Skeletal muscle cell (primary cell): Measurements from ENCODE around the gene PI4KA.
A peak's percentile ranks its signal among the peaks of the same experiment; 100 is the strongest.
"Not testable (repeated sequence)": the region's sequence is repeated elsewhere in the genome, so short reads cannot be mapped to it uniquely, and the experiment has no call there.

Experiments used
- DNase-seq: peaks from one replicate; pipeline ENCODE4 v3.0.0-alpha.2; 2010; ENCODE audit warnings: low read depth
- H3K4me3 ChIP-seq: 2 replicates; pipeline ENCODE4 v1.5.1; 2011; ENCODE audit warnings: low read depth, mild to moderate bottlenecking, control low read depth, low read length, moderate library complexity

PI4KA gene

DNA sequence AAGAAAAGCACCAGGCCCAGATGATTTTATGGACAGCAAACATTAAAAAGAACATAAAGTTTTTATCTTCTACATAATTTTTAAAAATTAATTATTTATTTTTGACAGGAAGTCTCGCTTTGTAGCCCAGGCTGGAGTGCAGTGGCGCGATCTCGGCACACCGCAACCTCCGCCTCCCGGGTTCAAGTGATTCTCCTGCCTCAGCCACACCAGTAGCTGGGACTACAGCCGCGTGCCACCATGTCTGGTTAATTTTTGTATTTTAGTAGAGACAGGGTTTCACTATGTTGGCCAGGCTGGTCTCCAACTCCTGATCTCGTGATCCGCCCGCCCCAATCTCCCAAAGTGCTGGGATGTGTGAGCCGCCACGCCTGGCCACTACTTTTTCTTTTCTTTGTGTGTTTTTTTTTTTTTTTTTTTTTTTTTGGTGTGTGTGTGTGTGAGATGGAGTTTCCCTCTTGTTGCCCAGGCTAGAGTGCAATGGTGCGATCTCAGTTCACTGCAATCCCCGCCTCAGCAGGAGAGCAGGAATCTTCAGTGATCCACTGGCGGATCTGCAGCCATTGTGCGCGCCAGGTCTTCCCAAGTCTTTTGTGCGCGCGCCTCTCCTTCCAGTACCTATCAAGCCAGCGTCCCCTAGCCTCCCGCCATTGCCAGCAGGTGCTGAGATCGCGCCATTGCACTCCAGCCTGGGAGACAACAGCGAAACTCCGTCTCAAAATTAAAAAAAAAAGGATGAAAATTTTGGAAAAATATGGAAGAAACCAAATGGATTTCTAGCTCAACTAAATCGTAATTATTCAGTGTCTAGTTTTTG is 171.0 kb downstream of the PI4KA start:
- DNase-seq, H3K4me3 ChIP-seq: not testable (repeated sequence)

DNA sequence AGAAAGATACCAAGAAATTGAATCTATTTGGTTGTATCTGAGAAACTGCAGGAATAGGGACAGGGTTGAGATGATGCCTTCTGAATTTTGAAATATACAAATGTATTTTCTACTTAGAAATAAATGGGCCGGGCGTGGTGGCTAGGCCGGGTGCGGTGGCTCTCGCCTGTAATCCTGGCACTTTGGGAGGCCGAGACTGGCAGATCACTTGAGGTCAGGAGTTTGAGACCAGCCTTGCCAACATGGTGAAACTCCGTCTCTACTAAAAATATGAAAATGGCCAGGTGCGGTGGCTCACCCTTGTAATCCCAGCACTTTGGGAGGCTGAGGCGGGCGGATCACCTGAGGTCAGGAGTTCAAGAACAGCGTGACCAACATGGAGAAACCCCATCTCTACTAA is 172.8 kb downstream of the PI4KA start:
- not testable (repeated sequence) for DNase-seq, H3K4me3 ChIP-seq

GRCh38 chr22:20678792-20679435 is 179.7 kb downstream of the PI4KA start:
- not testable (repeated sequence) for DNase-seq, H3K4me3 ChIP-seq

DNA sequence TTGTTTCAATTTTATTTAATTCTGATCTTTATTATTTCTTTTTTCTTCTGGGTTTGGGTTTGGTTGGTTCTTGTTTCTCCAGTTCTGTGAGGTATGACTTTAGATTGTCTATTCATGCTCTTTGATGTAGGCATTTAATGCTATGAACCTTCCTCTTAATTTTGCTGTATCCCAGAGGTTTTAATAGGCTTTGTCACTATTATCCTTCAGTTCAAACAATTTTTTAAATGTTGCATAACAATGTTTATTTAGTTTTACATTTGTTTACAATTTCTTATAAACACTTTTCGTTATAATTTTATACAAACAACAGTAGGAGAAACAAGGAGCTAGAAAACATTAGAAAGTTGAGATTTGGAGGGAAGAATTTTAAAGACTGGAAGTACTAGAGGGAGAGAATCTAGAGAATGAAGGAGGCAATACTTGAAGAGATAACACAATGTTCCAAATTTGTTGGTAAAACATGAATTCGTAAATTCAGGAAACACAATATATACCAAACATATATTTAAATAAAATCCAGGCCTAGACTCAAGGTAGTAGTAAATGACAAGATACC is 180.8 kb downstream of the PI4KA start:
- no peak for DNase-seq
- H3K4me3 ChIP-seq = no peak overlapping the region

DNA sequence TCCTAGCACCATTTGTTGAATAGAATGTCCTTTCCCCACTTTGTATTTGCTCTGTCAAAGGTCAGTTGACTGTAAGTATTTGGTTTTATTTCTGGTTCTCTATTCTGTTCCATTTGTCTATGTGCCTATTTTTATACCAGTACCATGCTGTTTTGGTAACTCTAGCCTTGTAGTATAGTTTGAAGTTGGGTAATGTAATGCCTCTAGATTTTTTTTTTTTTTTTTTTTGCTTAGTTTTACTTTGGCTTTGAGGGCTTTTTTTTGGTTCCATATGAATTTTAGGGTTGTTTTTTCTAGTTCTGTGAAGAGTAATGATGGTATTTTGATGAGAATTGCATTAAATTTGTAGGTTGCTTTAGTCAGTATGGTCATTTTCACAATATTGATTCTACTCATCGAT is 183.0 kb downstream of the PI4KA start:
- not testable (repeated sequence) for H3K4me3 ChIP-seq, DNase-seq

DNA sequence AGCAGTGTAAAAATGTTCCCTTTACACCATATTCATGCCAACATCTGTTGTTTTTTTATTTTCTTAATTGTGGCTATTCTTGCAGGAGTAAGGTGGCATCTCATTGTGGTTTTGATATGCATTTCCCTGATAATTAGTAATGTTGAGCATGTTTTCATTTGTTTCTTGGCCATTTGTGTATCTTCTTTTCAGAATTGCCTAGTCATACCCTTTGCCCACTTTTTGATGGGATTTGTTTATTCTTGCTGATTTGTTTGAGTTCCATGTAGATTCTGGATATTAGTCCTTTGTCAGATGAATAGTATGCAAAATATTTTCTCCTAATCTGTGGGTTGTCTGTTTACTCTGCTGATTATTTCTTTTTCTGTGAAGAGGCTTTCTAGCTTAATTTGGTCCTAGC is 183.6 kb downstream of the PI4KA start:
- no peak overlapping the region for H3K4me3 ChIP-seq
- DNase-seq = no peak

DNA sequence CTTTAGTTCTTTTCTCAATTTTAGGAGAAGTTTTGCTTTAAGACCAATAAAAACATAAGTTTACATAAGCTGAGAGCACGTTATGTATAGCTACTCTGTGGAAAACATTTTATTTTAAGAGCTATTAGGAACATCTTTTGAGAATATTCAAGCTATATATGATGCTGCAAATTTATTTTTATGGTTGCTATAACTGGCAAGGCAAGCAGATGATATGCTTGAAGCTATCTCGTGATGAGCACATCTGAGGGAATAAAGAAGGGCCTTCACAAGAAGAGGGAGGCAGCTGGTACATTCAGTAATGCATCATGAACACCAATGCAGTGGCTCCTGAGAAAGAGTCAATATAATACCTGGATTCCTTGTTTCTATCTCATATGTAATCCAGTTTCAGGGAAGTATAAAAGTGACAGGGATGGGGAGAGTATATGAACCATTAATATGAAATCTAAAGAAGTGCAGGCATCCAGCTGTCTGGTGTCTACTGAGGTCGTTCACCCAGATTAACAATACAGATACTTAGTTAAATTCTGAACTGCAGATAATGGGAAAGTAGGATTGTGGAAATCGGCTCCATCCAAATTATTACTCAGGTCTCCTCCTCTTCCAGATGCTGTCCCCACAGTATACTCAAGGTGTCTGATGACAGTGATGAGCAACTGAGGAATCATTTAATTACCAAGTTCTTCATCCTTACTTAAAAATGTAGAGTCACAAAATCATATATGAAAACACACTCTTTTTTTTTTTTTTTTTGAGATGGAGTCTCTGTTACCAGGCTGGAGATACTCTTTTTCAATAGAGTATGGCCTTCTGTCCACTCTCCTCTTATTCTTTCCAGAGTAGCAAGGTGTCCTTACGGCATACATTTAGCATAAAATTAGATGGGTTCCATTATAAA is 185.1 kb downstream of the PI4KA start:
- H3K4me3 ChIP-seq = no peak overlapping the region
- DNase-seq = no peak

DNA sequence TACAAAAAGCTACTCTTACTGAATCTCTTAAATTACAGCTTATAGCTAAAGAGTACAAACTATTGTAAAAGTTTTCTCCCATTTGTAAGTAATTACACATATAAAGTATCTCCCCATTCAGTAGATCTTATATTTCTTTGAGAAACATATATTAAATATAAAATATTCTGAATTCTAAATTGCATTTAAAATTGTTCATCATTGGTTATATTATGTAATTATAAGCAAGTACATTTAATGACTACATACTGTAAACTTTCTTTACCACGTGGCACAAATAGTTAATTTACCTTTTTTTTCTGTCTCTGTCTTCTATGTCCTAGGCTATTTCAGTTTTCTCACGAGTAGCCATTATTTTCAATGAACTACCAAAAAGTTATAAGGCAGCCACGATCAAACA is 185.9 kb downstream of the PI4KA start:
- no peak overlapping the region for H3K4me3 ChIP-seq

DNA sequence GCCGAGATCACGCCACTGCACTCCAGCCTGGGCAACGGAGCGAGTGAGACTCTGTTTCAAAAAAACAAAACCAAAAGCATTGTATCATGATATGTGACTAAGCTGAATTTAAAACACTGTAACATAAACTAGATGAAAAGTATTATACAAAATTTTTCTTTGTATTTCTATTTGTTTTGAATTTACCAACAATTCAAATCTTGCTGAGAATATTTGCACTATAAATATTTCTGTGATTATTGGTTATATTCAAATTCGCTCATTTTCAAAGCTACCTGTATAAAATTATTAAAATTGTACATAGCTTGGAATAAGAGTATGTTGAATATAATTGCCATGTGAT is 186.6 kb downstream of the PI4KA start:
- no peak overlapping the region for H3K4me3 ChIP-seq
- no peak for DNase-seq

More for the DNA sequence above, 185.9 kb downstream of the PI4KA start:
- DNase-seq = no peak

DNA sequence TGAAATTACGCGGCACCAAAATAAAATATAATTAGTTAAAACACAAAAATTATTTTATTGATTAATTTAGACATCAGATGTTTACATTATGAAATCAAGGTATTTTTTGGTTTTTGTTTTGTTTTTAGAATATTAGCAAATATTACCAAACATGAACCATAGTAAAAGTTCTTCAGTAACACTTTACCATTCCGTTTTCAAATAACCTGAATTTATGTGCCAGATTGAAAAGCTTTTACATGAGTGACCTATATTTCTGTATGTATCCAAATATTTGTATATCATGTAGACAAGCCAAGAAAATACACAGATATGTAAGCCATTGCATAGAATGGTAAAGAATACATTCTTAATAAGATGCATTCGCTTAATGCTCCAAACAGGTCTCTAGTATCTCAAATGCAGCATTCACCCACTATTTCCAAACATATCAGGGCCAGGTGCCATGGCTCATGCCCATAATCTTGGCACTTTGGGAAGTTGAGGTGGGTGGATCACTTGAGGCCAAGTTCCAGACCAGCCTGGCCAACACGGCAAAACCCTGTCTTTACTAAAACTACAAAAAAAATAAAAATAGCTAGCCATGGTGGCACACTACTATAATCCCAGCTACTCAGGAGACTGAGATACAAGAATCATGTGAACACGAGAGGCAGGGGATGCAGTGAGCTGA is 187.1 kb downstream of the PI4KA start:
- no peak for DNase-seq

DNA sequence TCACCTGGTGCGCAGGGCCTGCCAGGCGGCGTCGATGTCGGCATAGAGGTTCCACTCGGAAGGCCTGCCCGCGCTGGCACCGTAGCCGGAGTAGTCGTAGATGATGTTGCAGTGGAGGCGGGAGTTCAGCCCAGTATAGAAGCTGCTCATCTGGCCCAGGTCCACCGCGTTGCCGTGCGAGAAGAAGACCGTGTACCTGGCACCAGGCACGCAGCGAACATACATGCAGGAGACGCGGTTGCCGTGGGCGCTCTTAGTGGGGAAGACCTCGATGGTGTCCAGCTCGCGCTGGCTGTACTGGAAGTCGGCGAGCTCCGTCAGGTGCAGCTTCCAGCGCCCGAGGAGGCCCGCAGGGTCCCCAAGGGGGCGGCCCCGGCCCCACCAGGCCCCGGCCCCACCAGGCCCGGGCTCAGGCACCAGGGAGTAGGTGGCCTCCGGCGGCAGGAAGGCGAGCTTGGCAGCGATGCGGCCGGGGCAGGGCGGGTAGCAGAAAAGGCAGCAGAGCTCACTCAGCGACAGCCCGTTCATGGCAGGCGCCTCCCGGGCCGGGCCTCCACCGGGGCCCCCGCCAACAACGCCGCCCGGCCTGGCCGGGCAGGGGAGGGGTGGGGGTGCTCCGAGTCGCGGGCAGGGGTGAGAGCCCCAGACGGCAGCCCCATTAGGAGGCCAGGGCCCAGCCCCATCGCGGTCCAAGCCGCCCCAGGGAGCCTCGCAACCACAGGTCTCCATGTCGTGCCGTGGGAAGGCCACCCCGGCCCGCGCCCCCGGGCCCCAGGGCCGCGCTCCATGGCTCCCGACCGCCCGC is 188.0 kb downstream of the PI4KA start:
- DNase-seq = not testable (repeated sequence)
- H3K4me3 ChIP-seq = peak overlapping the region; percentile 18

More for the DNA sequence above, 187.1 kb downstream of the PI4KA start:
- H3K4me3 ChIP-seq = no peak overlapping the region

DNA sequence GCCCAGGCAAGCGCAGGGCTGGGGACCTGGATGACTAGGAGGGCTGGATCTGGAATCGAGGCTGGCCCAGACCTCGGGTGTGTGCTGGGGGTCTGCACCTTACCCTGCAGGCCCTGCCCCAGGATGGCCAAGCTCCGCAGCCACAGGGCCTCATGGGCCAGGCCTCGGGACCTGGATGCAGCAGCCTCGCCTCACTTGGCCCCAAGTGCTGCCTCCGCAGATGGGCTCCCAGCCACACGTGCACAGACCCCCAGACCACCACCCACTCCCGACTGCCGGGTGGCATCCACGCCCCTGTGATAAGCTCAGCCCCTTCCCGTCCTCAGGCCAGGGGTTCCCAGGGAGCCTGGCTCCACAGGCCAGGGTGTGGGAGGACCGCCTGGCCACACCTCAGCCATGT is 188.7 kb downstream of the PI4KA start:
- DNase-seq, H3K4me3 ChIP-seq: not testable (repeated sequence)

DNA sequence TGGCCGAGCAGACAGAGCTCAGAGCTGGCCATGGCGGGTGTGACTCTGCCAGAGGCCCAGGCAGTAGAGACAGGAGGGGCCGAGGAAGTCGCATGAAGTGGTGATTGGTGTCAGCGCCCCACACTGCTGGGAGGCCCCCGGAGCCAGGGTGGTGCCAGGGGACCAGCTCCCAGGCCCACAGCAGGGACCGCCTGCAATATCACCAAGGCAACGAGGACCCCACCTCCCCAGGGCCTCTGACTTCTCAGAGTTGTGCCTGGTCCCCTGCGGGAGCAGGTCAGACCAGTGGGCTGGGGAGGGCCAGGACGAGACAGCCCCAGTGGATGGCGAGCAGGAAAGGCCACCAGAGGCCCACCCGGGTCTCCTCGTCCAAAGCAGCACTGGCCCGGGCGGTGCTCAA is 189.1 kb downstream of the PI4KA start:
- H3K4me3 ChIP-seq, DNase-seq: not testable (repeated sequence)

- not testable (repeated sequence) for DNase-seq, H3K4me3 ChIP-seq
These were observed 189.8 kb downstream of the PI4KA start for GRCh38 chr22:20668769-20669168.

DNA sequence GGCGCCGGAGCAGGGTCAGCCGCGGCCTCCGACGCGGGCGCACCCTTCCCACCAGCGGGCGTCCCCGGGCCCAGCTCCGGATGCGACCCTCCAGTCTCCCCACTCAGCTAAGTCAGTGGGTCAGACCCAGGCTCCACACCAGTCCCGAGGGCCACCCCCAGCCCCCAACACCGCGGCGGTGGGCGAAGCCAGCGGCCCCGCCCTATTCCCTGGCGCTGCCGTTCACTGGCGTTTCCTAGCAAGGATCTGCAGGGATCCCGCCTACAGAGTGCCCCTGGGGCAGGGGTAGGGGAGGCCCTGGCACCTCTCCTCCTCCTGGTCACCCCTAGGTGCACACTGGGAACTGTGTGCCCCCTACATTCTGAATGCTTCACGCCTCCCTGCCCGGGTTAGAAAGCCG is 190.4 kb downstream of the PI4KA start:
- H3K4me3 ChIP-seq, DNase-seq: not testable (repeated sequence)

DNA sequence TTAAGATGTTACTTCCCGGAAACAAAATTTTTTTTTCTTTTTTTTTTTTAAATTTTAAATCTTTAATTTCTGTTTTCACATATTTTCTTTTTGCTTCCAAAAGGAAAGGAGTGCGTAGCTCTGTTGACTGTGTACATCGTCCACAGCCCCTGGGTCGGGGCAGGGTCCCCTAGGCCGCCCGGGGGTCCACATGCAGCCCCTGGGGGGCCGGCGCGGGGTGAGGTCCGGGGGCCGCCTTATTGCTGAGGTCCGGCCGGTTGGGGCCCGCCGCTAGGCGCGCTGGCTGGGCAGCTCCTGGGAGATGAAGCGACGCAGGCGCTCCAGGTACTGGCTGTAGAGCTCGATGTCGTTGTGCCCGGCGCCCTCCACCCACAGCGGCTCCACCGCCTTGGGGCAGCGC is 191.1 kb downstream of the PI4KA start:
- DNase-seq, H3K4me3 ChIP-seq: not testable (repeated sequence)

DNA sequence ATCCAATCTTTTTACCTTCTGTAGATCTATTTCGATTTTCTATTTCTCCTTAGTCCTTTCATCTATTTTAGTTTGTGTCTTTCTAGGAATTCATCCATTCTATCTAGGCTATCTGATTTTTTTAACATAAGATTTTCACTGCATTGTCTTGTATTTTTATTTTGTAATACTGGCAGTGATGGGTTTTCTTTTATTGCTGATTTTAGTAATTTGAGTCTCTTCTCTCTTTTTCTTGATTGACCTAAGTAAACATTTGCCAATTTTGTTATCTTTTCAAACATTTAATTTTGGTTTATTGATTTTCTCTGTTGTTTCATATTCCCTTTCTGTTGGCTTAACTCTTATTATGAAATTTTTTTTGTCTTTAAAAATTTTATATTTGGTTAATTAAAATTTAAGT is 192.1 kb downstream of the PI4KA start:
- DNase-seq = no peak
- no peak overlapping the region for H3K4me3 ChIP-seq

GRCh38 chr22:20664594-20664959 is 194.0 kb downstream of the PI4KA start:
- no peak for DNase-seq
- H3K4me3 ChIP-seq = no peak overlapping the region
